K562 (cell line): ENCODE data around the gene WNK1. TPM values are rescaled to one million over a fixed set of nuclear protein-coding genes. Genes with fewer than 3 reads are reported as not detected.
A peak's percentile ranks its signal among the peaks of the same experiment; 100 is the strongest.

Experiments
- CBX5 ChIP-seq: IDR thresholded peaks from 2 replicates; pipeline ENCODE4 v1.6.1; 2014; ENCODE audit warnings: low read depth, borderline replicate concordance
- DACH1 ChIP-seq: fragments of 450-650 bp; IDR thresholded peaks from 2 replicates; pipeline ENCODE4 v1.6.1; 2018; ENCODE audit not compliant: partially characterized antibody
- E4F1 ChIP-seq: fragments of 250-450 bp; sonication (Bioruptor Pico); IDR thresholded peaks from 2 replicates; pipeline ENCODE4 v1.5.0; 2021; ENCODE audit warnings: mild to moderate bottlenecking, borderline replicate concordance
- FOXA3 ChIP-seq, 2 experiments: fragments of 450-650 bp in 1 of 2; sonication (generic) in 1 of 2; formaldehyde crosslinking; IDR thresholded peaks in 1 of 2; conservative IDR thresholded peaks in 1 of 2; 2 replicates each; pipeline versions ENCODE4 v1.4.0 to v1.8.0; 2020 to 2022; ENCODE audit warnings: mild to moderate bottlenecking in 2 of 2, missing genetic modification reagents in 1 of 2
- HDAC1 ChIP-seq, 2 experiments: fragments of 450-650 bp; IDR thresholded peaks; 2 replicates each; pipeline ENCODE4 v1.6.1; 2016 to 2017; ENCODE audit warnings: inconsistent platforms in 1 of 2, mild to moderate bottlenecking in 1 of 2, moderate library complexity in 1 of 2
- HDAC6 ChIP-seq: IDR thresholded peaks from 2 replicates; pipeline ENCODE4 v1.6.1; 2012; ENCODE audit warnings: low read depth, mild to moderate bottlenecking, control low read depth, inconsistent platforms, low read length, moderate library complexity
- LARP7 ChIP-seq: fragments of 450-650 bp; IDR thresholded peaks from 2 replicates; pipeline ENCODE4 v1.6.1; 2016
- MECOM ChIP-seq: fragments of 250-450 bp; sonication (Bioruptor Pico); IDR thresholded peaks from 2 replicates; pipeline ENCODE4 v1.8.0; 2022; ENCODE audit warnings: inconsistent platforms
- OTX1 ChIP-seq: fragments of 450-650 bp; formaldehyde crosslinking; IDR thresholded peaks from 2 replicates; pipeline ENCODE4 v1.4.0; 2022; ENCODE audit warnings: mild to moderate bottlenecking
- RAD21 ChIP-seq, 2 experiments: fragments of 250-450 bp in 1 of 2; fragments of 450-650 bp in 1 of 2; sonication (Bioruptor Pico) in 1 of 2; formaldehyde crosslinking in 1 of 2; IDR thresholded peaks in 1 of 2; conservative IDR thresholded peaks in 1 of 2; 2 replicates each; pipeline versions ENCODE4 v1.4.0 to v1.8.0; 2020 to 2022; ENCODE audit warnings: mild to moderate bottlenecking in 2 of 2, moderate library complexity in 1 of 2
- SMAD1 ChIP-seq: fragments of 150-350 bp; IDR thresholded peaks from 2 replicates; pipeline ENCODE4 v1.6.1; 2014; ENCODE audit warnings: low read length, low read depth; ENCODE audit not compliant: partially characterized antibody
- SNAPC5 ChIP-seq: fragments of 250-450 bp; sonication (Bioruptor Pico); IDR thresholded peaks from 2 replicates; pipeline ENCODE4 v1.8.0; 2021; ENCODE audit warnings: moderate library complexity, mild to moderate bottlenecking, inconsistent platforms
- TEAD4 ChIP-seq, 2 experiments: sonication (generic) in 1 of 2; formaldehyde crosslinking in 1 of 2; IDR thresholded peaks; 2 replicates each; pipeline versions ENCODE4 v1.6.1 to v1.8.0; 2012 to 2022; ENCODE audit warnings: borderline replicate concordance in 1 of 2, inconsistent platforms in 1 of 2, low read length in 1 of 2, mild to moderate bottlenecking in 1 of 2, missing genetic modification reagents in 1 of 2
- XRCC4 ChIP-seq: IDR thresholded peaks from one replicate; pipeline ENCODE4 v1.6.1; 2011; ENCODE audit not compliant: insufficient read depth, insufficient read length; ENCODE audit errors: extremely low read depth
- ZBTB17 ChIP-seq: fragments of 450-650 bp; formaldehyde crosslinking; IDR thresholded peaks from 2 replicates; pipeline ENCODE4 v1.4.0; 2020; ENCODE audit warnings: mild to moderate bottlenecking
- ZFP30 ChIP-seq: fragments of 250-450 bp; sonication (Bioruptor Pico); IDR thresholded peaks from 2 replicates; pipeline ENCODE4 v1.8.0; 2022; ENCODE audit warnings: moderate library complexity, mild to moderate bottlenecking, inconsistent platforms, borderline replicate concordance
- ZNF146 ChIP-seq: IDR thresholded peaks from one replicate; pipeline ENCODE4 v1.6.1; 2018; ENCODE audit warnings: missing compliant biosample characterization; ENCODE audit not compliant: unreplicated experiment
- ZNF175 ChIP-seq: fragments of 200-800 bp; sonication (Bioruptor generic); IDR thresholded peaks from 2 replicates; pipeline ENCODE4 v1.6.1; 2016; ENCODE audit warnings: low read depth, mild to moderate bottlenecking, missing genetic modification characterization, missing compliant biosample characterization
- ZNF592 ChIP-seq: fragments of 450-650 bp; IDR thresholded peaks from 2 replicates; pipeline ENCODE4 v1.6.1; 2017; ENCODE audit warnings: antibody characterized with exemption, mild to moderate bottlenecking
- ZNF668 ChIP-seq: fragments of 250-450 bp; sonication (Bioruptor Pico); IDR thresholded peaks from 2 replicates; pipeline ENCODE4 v1.8.0; 2022; ENCODE audit warnings: mild to moderate bottlenecking, inconsistent platforms
- ZNF75A ChIP-seq: fragments of 450-650 bp; formaldehyde crosslinking; IDR thresholded peaks from 2 replicates; pipeline ENCODE4 v1.4.0; 2020; ENCODE audit warnings: mild to moderate bottlenecking
- polyA plus RNA-seq, 8 experiments: library from polyadenylated mRNA; depleted of rRNA in 4 of 8; stranded (reverse) in 5 of 8; unstranded in 3 of 8; fragments of >200 nt; fragmentation: Nextera tagmentation in 2 of 8; fragmentation: Illumina TruSeq in 1 of 8; extraction: Ambion mirVana in 2 of 8; extraction: Trizol in 1 of 8; gene quantifications; 2 replicates each; pipeline versions ENCODE4 v1.2.1 to v1.2.3, GENCODE V29; 2011 to 2014; ENCODE audit warnings: inconsistent platforms in 1 of 8, missing spikeins in 1 of 8
- total RNA-seq, 7 experiments: library from RNA; depleted of rRNA in 6 of 7; stranded (reverse); fragments of >200 nt in 6 of 7; fragmentation: Illumina TruSeq in 2 of 7; extraction: Trizol in 2 of 7; gene quantifications; 2 replicates each; pipeline versions ENCODE4 v1.2.1 to v1.2.3, GENCODE V29; 2011 to 2021; ENCODE audit warnings: low replicate concordance in 1 of 7

The WNK1 gene
- total and polyA plus RNA-seq, 9 of the 15 experiments (the other 6 are each of a cell fraction or from before 2014, with no cell fraction given) = 4.3 to 73.9 (median 31.0) TPM

DNA sequence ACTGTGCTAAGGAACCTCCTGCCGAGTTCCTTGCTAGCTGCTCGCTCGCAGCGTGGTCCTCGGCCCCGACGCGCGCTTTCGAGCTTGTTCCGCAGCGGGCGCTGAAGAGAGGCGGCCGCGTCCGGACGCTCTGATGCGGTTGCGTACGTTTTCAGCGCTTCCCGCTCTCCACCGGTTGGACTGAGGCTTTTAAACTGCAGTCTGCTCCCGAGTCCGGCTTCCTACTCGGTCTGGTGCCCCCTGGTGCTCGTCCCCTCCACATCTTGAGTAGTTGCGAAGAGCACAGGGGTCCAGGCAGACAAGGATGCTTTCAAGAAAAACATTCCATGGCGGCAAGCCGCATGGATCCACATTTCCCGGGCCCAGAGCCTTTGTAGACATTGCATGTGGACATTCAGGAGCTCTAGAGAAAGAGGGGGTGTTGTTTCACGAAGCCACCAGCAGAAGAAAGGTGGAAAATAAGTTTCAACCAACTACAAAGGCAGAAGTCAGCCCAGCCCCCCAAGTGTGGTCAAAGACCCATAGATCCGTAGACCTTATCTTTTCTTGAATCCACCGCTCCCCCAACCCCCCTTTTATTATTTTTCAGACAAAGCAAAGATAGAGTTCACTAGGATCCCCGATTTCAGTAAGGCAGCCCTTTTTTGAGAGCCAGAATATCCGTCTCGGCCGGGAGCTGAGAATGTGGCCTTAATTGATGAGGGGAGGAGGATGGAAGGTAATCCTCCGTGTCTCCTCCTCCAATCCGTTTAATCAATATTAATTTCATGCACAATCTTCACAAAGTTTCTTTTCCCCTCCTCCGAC lies 984 bp upstream of the WNK1 start (continued):
- TF ChIP-seq ZNF75A = no peak
- 0 out of 2 replicates have a peak, but pooled peaks have one; percentile 50 for TF ChIP-seq ZNF175 (CRISPR knock-in tag)
- TF ChIP-seq FOXA3 (CRISPR knock-in tag; conservative IDR thresholded peaks at IDR 0.05 in 1 of 2, IDR thresholded peaks at IDR 0.05 in 1 of 2) = 0 out of 4 replicates have a peak, but pooled peaks of 1 of the 2 experiments have one; percentile 54
- no peak for TF ChIP-seq ZFP30
- no peak for TF ChIP-seq XRCC4
- peak; percentile 84 for TF ChIP-seq ZNF592
- TF ChIP-seq HDAC1 (IDR thresholded peaks at IDR 0.05) = 0 out of 4 replicates have a peak, but pooled peaks of 1 of the 2 experiments have one; percentile 42
- TF ChIP-seq HDAC6 = no peak
- TF ChIP-seq CBX5 = peak; percentile 69; the same call in 1 of the 2 replicates
- TF ChIP-seq OTX1 (CRISPR knock-in tag) = no peak
- TF ChIP-seq TEAD4 (IDR thresholded peaks at IDR 0.05; ENCODE audit: low read length) = no peak
- no peak for TF ChIP-seq TEAD4 (CRISPR knock-in tag; IDR thresholded peaks at IDR 0.05; ENCODE audit: borderline replicate concordance)
- no peak for TF ChIP-seq MECOM (CRISPR knock-in tag)
- no peak for TF ChIP-seq ZNF146 (CRISPR knock-in tag)
- TF ChIP-seq ZNF668 (CRISPR knock-in tag) = no peak
- TF ChIP-seq SMAD1 = no peak
- no peak for TF ChIP-seq LARP7
- TF ChIP-seq E4F1 (CRISPR knock-in tag) = no peak
- no peak for TF ChIP-seq SNAPC5
- no peak for TF ChIP-seq ZBTB17
- TF ChIP-seq RAD21 (CRISPR knock-in tag; conservative IDR thresholded peaks at IDR 0.05 in 1 of 2, IDR thresholded peaks at IDR 0.05 in 1 of 2) = peak; percentile 69 to 78
- TF ChIP-seq DACH1 = no peak
